ENCODE results near the gene MEGF11.

DNA sequence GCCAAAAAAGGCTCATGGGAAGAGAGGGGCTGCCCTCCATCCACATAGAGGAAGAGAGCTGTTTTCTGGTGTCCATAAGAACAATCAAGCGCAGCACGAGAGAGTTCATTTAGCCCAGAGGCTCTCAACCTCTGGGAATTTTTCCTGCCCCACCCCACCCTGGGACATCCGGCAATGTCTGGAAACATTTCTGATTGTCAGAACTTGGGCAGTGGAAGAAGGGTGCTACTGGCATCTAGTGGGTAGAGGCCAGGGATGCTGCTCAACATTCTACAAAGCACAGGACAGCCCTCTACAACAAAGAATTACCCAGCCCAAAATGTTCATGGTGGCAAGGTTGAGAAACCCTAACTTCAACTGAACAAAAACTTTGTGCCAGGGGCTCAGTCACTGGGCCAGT, 291.4 kb downstream of the MEGF11 start:
- TF ChIP-seq, protein P1, sequence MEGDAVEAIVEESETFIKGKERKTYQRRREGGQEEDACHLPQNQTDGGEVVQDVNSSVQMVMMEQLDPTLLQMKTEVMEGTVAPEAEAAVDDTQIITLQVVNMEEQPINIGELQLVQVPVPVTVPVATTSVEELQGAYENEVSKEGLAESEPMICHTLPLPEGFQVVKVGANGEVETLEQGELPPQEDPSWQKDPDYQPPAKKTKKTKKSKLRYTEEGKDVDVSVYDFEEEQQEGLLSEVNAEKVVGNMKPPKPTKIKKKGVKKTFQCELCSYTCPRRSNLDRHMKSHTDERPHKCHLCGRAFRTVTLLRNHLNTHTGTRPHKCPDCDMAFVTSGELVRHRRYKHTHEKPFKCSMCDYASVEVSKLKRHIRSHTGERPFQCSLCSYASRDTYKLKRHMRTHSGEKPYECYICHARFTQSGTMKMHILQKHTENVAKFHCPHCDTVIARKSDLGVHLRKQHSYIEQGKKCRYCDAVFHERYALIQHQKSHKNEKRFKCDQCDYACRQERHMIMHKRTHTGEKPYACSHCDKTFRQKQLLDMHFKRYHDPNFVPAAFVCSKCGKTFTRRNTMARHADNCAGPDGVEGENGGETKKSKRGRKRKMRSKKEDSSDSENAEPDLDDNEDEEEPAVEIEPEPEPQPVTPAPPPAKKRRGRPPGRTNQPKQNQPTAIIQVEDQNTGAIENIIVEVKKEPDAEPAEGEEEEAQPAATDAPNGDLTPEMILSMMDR (IDR thresholded peaks at IDR 0.05; ENCODE audit: low read length): no peak
- TF ChIP-seq EZH2 (IDR thresholded peaks at IDR 0.05; ENCODE audit: borderline replicate concordance, low read length): no peak
